AG09309 (cell line): ENCODE measurements around the gene NTSR1.
A peak's percentile ranks its signal among the peaks of the same experiment; 100 is the strongest.

Source experiments
- DNase-seq: peaks from one replicate; pipeline ENCODE4 v3.0.0-alpha.2; 2010; ENCODE audit warnings: low read depth
- H3K4me3 ChIP-seq: 2 replicates; pipeline ENCODE4 v1.5.1; 2011; ENCODE audit warnings: mild to moderate bottlenecking, low read depth, low read length, moderate library complexity; ENCODE audit not compliant: control insufficient read depth
- CTCF ChIP-seq: IDR thresholded peaks from 2 replicates; pipeline ENCODE4 v1.5.1; 2011; ENCODE audit warnings: mild to moderate bottlenecking, low read depth, low read length, inconsistent platforms; ENCODE audit not compliant: insufficient read depth, control insufficient read depth; ENCODE audit errors: missing control alignments

Gene NTSR1

GRCh38 chr20:62667530-62668440 is 40.9 kb upstream of the NTSR1 start:
- TF ChIP-seq CTCF: no peak
- no peak overlapping the region for H3K4me3 ChIP-seq
- DNase-seq: no peak

GRCh38 chr20:62668441-62669027 is 40.1 kb upstream of the NTSR1 start:
- peak; percentile 20 for DNase-seq
- TF ChIP-seq CTCF: peak; percentile 93
- H3K4me3 ChIP-seq: no peak overlapping the region

GRCh38 chr20:62669249-62669648 is 39.4 kb upstream of the NTSR1 start:
- no peak for TF ChIP-seq CTCF
- H3K4me3 ChIP-seq: no peak overlapping the region
- DNase-seq: no peak

- TF ChIP-seq CTCF: no peak
- DNase-seq: no peak
- no peak overlapping the region for H3K4me3 ChIP-seq
Measured at GRCh38 chr20:62670156-62670555, 38.5 kb upstream of the NTSR1 start.

GRCh38 chr20:62670998-62671397 is 37.6 kb upstream of the NTSR1 start:
- no peak overlapping the region for H3K4me3 ChIP-seq
- no peak for DNase-seq
- TF ChIP-seq CTCF: no peak

- TF ChIP-seq CTCF: no peak
- no peak overlapping the region for H3K4me3 ChIP-seq
- DNase-seq: no peak
Measured at GRCh38 chr20:62671765-62672164, 36.9 kb upstream of the NTSR1 start.

GRCh38 chr20:62674370-62674769 is 34.3 kb upstream of the NTSR1 start:
- H3K4me3 ChIP-seq: no peak overlapping the region
- no peak for TF ChIP-seq CTCF
- no peak for DNase-seq
